H1 (cell line): Measurements from ENCODE around the gene ZSCAN5A. TPM values are rescaled to one million over a fixed set of nuclear protein-coding genes. Genes with fewer than 3 reads are reported as not detected.

Experiments
- CTCF ChIA-PET: fragments of 300-600 bp; sonication (Branson Sonifier 250); formaldehyde crosslinking; loops from one replicate; lab custom pipeline; 2021; ENCODE audit not compliant: partially characterized antibody; lab: Charles Lee
- POLR2A ChIA-PET: fragments of 300-600 bp; sonication (Branson Sonifier 250); formaldehyde crosslinking; loops from one replicate; lab custom pipeline; 2021; ENCODE audit warnings: inconsistent platforms; ENCODE audit not compliant: partially characterized antibody; lab: Charles Lee
- DNase-seq, 2 experiments: peaks; one replicate each; pipeline versions ENCODE4 v3.0.0 to v3.0.0-alpha.2; 2010 to 2022; ENCODE audit warnings: low spot score in 2 of 2, low read depth in 1 of 2, mixed read lengths in 1 of 2
- FAIRE-seq: peaks from 2 replicates; lab custom pipeline; 2011; peaks lifted over from hg19 to GRCh38; lab: Jason Lieb, UNC
- H2AFZ ChIP-seq: 2 replicates; pipeline ENCODE4 v1.8.1; 2012; ENCODE audit warnings: low read length, inconsistent platforms
- H2AK5ac ChIP-seq: 2 replicates; pipeline ENCODE4 v1.6.1; 2013; ENCODE audit warnings: low read depth, low read length
- H2BK120ac ChIP-seq: replicated peaks from 2 replicates; pipeline ENCODE3; 2013; ENCODE audit warnings: low read depth, low read length, inconsistent platforms
- H2BK12ac ChIP-seq: 2 replicates; pipeline ENCODE4 v1.6.1; 2013; ENCODE audit warnings: low read depth, low read length
- H2BK15ac ChIP-seq: 2 replicates; pipeline ENCODE4 v1.6.1; 2013; ENCODE audit warnings: low read length
- H2BK20ac ChIP-seq: 2 replicates; pipeline ENCODE4 v1.6.1; 2013; ENCODE audit warnings: low read length
- H2BK5ac ChIP-seq: 2 replicates; pipeline ENCODE4 v1.6.1; 2013; ENCODE audit warnings: low read depth, low read length
- H3K14ac ChIP-seq: 2 replicates; pipeline ENCODE4 v1.6.1; 2013; ENCODE audit warnings: inconsistent platforms; ENCODE audit not compliant: insufficient read length
- H3K18ac ChIP-seq: 2 replicates; pipeline ENCODE4 v1.6.1; 2013; ENCODE audit warnings: low read length; ENCODE audit errors: extremely low read depth
- H3K23ac ChIP-seq: 2 replicates; pipeline ENCODE4 v1.6.1; 2013; ENCODE audit warnings: inconsistent platforms; ENCODE audit not compliant: insufficient read length
- H3K23me2 ChIP-seq: 2 replicates; pipeline ENCODE4 v1.6.1; 2013; ENCODE audit warnings: low read depth, low read length
- H3K27ac ChIP-seq: 2 replicates; pipeline ENCODE4 v1.6.1; 2011; ENCODE audit warnings: low read depth, low read length, inconsistent platforms
- H3K27me3 ChIP-seq, 4 experiments: replicated peaks in 1 of 4; 1 replicate in 1 of 4; 2 replicates in 3 of 4; pipeline versions ENCODE4 v1.6.1 to v1.8.1; 2011 to 2013; ENCODE audit warnings: low read length in 3 of 4, mild to moderate bottlenecking in 3 of 4, inconsistent platforms in 2 of 4, mixed read lengths in 2 of 4, moderate library complexity in 1 of 4; ENCODE audit not compliant: control insufficient read depth in 3 of 4, insufficient read depth in 3 of 4; ENCODE audit errors: extremely low read depth in 1 of 4
- H3K36me3 ChIP-seq, 4 experiments: 2 replicates each; pipeline versions ENCODE4 v1.6.1 to v1.8.1; 2011 to 2013; ENCODE audit warnings: mild to moderate bottlenecking in 4 of 4, low read length in 3 of 4, moderate library complexity in 2 of 4, control low read depth in 1 of 4, inconsistent platforms in 1 of 4; ENCODE audit not compliant: insufficient read depth in 4 of 4, control insufficient read depth in 2 of 4
- H3K4ac ChIP-seq: replicated peaks from 2 replicates; pipeline ENCODE3; 2013; ENCODE audit warnings: low read length, low read depth, mixed read lengths, inconsistent platforms; ENCODE audit not compliant: insufficient read length
- H3K4me1 ChIP-seq, 4 experiments: replicated peaks in 1 of 4; 1 replicate in 1 of 4; 2 replicates in 3 of 4; pipeline versions ENCODE4 v1.6.1 to v1.8.1; 2011 to 2013; ENCODE audit warnings: low read length in 3 of 4, inconsistent platforms in 2 of 4, mixed read lengths in 1 of 4; ENCODE audit not compliant: insufficient read depth in 4 of 4, control insufficient read depth in 3 of 4
- H3K4me2 ChIP-seq, 2 experiments: 2 replicates each; pipeline versions ENCODE4 v1.6.1 to v1.8.1; 2011 to 2013; ENCODE audit warnings: low read depth in 2 of 2, low read length in 2 of 2, control low read depth in 1 of 2, inconsistent platforms in 1 of 2, mild to moderate bottlenecking in 1 of 2; ENCODE audit not compliant: insufficient read depth in 1 of 2
- H3K4me3 ChIP-seq, 4 experiments: fragments of 200-600, 300-600 bp in 1 of 4; sonication (generic), shearing (Covaris generic), sonication (Bioruptor Twin) in 1 of 4; 2 replicates each; pipeline versions ENCODE4 v1.5.1 to v1.8.1; 2011 to 2016; ENCODE audit warnings: low read length in 4 of 4, low read depth in 3 of 4, control low read depth in 2 of 4, inconsistent platforms in 2 of 4, mild to moderate bottlenecking in 2 of 4, mixed read lengths in 1 of 4, moderate library complexity in 1 of 4; ENCODE audit not compliant: insufficient read depth in 2 of 4; ENCODE audit errors: extremely low read depth in 1 of 4
- H3K56ac ChIP-seq: replicated peaks from 2 replicates; pipeline ENCODE3; 2013; ENCODE audit warnings: low read depth, mild to moderate bottlenecking, mixed read lengths, low read length, inconsistent platforms; ENCODE audit not compliant: insufficient read length
- H3K79me1 ChIP-seq: 2 replicates; pipeline ENCODE4 v1.6.1; 2013; ENCODE audit warnings: low read depth, low read length, control low read depth
- H3K79me2 ChIP-seq, 2 experiments: 2 replicates each; pipeline versions ENCODE4 v1.6.1 to v1.8.1; 2012 to 2013; ENCODE audit warnings: low read length in 2 of 2, mild to moderate bottlenecking in 2 of 2, inconsistent platforms in 1 of 2; ENCODE audit not compliant: insufficient read depth in 2 of 2, control insufficient read depth in 1 of 2
- H3K9ac ChIP-seq, 4 experiments: replicated peaks in 1 of 4; 1 replicate in 1 of 4; 2 replicates in 3 of 4; pipeline versions ENCODE4 v1.6.1 to v1.8.1; 2011 to 2013; ENCODE audit warnings: low read depth in 3 of 4, low read length in 3 of 4, control low read depth in 2 of 4, mild to moderate bottlenecking in 2 of 4, moderate library complexity in 2 of 4, inconsistent platforms in 1 of 4; ENCODE audit errors: extremely low read depth in 1 of 4
- H3K9me3 ChIP-seq, 2 experiments: 2 replicates each; pipeline versions ENCODE4 v1.6.1 to v1.8.1; 2012 to 2013; ENCODE audit warnings: mild to moderate bottlenecking in 2 of 2, moderate library complexity in 2 of 2, control low read depth in 1 of 2, inconsistent platforms in 1 of 2, low read depth in 1 of 2, low read length in 1 of 2, mixed read lengths in 1 of 2; ENCODE audit not compliant: insufficient read depth in 2 of 2
- H4K20me1 ChIP-seq, 2 experiments: replicated peaks in 1 of 2; 2 replicates each; pipeline versions ENCODE3 to v1.8.1; 2011 to 2013; ENCODE audit warnings: inconsistent platforms in 2 of 2, low read length in 2 of 2, mild to moderate bottlenecking in 1 of 2; ENCODE audit not compliant: insufficient read depth in 2 of 2, control insufficient read depth in 1 of 2
- H4K5ac ChIP-seq: 2 replicates; pipeline ENCODE4 v1.6.1; 2013; ENCODE audit warnings: low read length, low read depth, mixed read lengths, inconsistent platforms; ENCODE audit not compliant: insufficient read length
- H4K8ac ChIP-seq: 2 replicates; pipeline ENCODE4 v1.8.0; 2013; ENCODE audit warnings: mild to moderate bottlenecking, moderate library complexity, low read length, inconsistent platforms; ENCODE audit not compliant: insufficient read depth; ENCODE audit errors: extremely low read depth
- H4K91ac ChIP-seq: replicated peaks from 2 replicates; pipeline ENCODE3; 2013; ENCODE audit warnings: low read length, mixed read lengths, inconsistent platforms; ENCODE audit not compliant: insufficient read length
- KDM1A ChIP-seq: fragments of 200-600, 300-600 bp; sonication (generic); IDR thresholded peaks from 2 replicates; pipeline ENCODE4 v1.7.1; 2016; ENCODE audit warnings: mild to moderate bottlenecking, low read length, borderline replicate concordance
- KDM5A ChIP-seq: fragments of 200-600 bp; IDR thresholded peaks from 2 replicates; pipeline ENCODE4 v1.7.1; 2012; ENCODE audit warnings: mild to moderate bottlenecking, low read length, inconsistent platforms, mixed read lengths
- TEAD4 ChIP-seq: IDR thresholded peaks from 2 replicates; pipeline ENCODE4 v1.6.1; 2012; ENCODE audit warnings: low read depth, low read length, inconsistent platforms, mixed read lengths
- WGBS, 2 experiments: shearing (Covaris generic) in 1 of 2; methylation state at CpG; one replicate each; pipeline versions ENCODE4 v1.1.6 to v1.1.7; 2013 to 2015; ENCODE audit warnings: low lambda C conversion rate in 2 of 2, mixed read lengths in 2 of 2, inconsistent platforms in 1 of 2, low coverage in 1 of 2, missing lambda C conversion rate in 1 of 2; ENCODE audit not compliant: insufficient replicate concordance in 2 of 2, insufficient coverage in 1 of 2, insufficient read length in 1 of 2; ENCODE audit errors: extremely low coverage in 1 of 2, missing lambda C conversion rate in 1 of 2; 5-methylcytosine and 5-hydroxymethylcytosine counted together
- polyA plus RNA-seq, 7 experiments: library from polyadenylated mRNA; depleted of rRNA in 3 of 7; stranded (reverse) in 5 of 7; unstranded in 2 of 7; fragments of >200 nt in 5 of 7; fragments of 200-250 nt in 2 of 7; gene quantifications; 1 replicate in 5 of 7; 2 replicates in 1 of 7; 4 replicates in 1 of 7; pipeline versions ENCODE4 v1.2.1 to v1.2.3, GENCODE V29; 2011 to 2013; ENCODE audit warnings: missing spikeins in 2 of 7, mixed read lengths in 2 of 7
- total RNA-seq: library from RNA; stranded (reverse); fragmentation: NEBNext Ultra II Directional; extraction: Animal tissue kit (Norgen Biotek cat#: 25700); gene quantifications from 2 replicates; pipeline ENCODE4 v1.2.1, GENCODE V29; 2021

ZSCAN5A gene
- total and polyA plus RNA-seq, 2 of the 8 experiments (the other 6 are each of a cell fraction or from before 2014, with no cell fraction given): 8.6 to 11.0 TPM

DNA sequence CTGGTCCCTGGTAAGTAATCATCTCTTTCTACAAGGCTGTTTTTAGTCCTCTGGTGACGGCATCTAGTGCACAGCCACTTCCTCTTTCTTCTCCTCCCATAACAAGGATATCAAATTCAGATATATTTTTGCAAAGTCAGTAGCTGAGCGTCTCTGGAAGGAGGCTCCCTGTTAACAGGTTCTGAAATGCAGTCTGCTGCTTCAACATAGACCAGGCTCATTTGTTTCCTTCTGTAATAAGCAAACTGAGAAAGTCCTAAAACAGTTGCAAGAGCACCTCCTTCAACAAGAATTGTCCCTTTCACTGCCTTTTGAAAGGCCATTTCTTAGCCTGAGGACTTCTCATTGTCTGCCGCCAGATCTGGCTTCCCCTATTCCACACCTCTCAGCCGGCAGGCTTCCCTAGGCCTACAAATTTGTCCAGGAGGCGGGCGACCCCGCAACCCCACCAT, 7.4 kb upstream of the ZSCAN5A start:
- no peak overlapping the region for H4K8ac ChIP-seq
- WGBS, 2 experiments: 89% methylated on average over 7 of the region's 7 CpGs; no CpG with 5 or more reads in 1 of the 2 experiments
- no peak for DNase-seq

More for the DNA sequence above, 7.4 kb upstream of the ZSCAN5A start:
- Histone ChIP-seq H3K9me3 (peaks cover 5 to 8% of the 10 kb centered on the region in 2 experiments), H2AFZ (no peak overlapping the region), H2BK120ac (no peak overlapping the region), H3K23me2 (no peaks in the 10 kb centered on the region), H3K56ac (no peak overlapping the region), H3K18ac (no peak overlapping the region), H3K23ac (no peak overlapping the region), H2AK5ac (no peak overlapping the region), H3K27me3 (no peaks in the 10 kb centered on the region; a peak in 1 of 7 replicates), H2BK20ac (no peak overlapping the region), H4K91ac (no peak overlapping the region), H3K9ac (no peak overlapping the region), H3K27ac (no peak overlapping the region), H3K4ac (no peak overlapping the region), H2BK5ac (no peak overlapping the region), H3K79me2 (no peaks in the 10 kb centered on the region), H4K5ac (no peak overlapping the region), H3K14ac (no peak overlapping the region), H3K4me1 (no peaks in the 10 kb centered on the region), H4K20me1 (no peaks in the 10 kb centered on the region), H2BK12ac (no peak overlapping the region), H3K79me1 (no peaks in the 10 kb centered on the region), H3K4me2 (no peak overlapping the region), H3K4me3 (no peak overlapping the region), H3K36me3 (no peaks in the 10 kb centered on the region), H2BK15ac (no peak overlapping the region)
- POLR2A ChIA-PET: interaction anchor here (1.0 kb wide), 1 partner anchor 12 kb away, joined by 3 read pairs; no protein-coding TSS in a partner anchor
- TF ChIP-seq TEAD4 (no peak), KDM1A (no peak), KDM5A (no peak)
- no peak for FAIRE-seq
- CTCF ChIA-PET: interaction anchor here (1.2 to 1.6 kb wide), 3 partner anchors 11 to 69 kb away, joined by 3 to 6 read pairs (median 5); no protein-coding TSS in a partner anchor
